ENCODE data around the gene LRRTM1.

- TF ChIP-seq CTCF (IDR thresholded peaks at IDR 0.05; ENCODE audit: low read depth, low read length, poor library complexity, severe bottlenecking) (no peak), EZH2phosphoT487 (IDR thresholded peaks at IDR 0.05; ENCODE audit: borderline replicate concordance, low read length) (no peak)
Observed at GRCh38 chr2:80288576-80288975, 16.0 kb downstream of the LRRTM1 start.
